Mesothelial cell of epicardium (in vitro differentiated cells): ENCODE measurements around the gene CLDN11. TPM values are rescaled to one million over a fixed set of nuclear protein-coding genes. Genes with fewer than 3 reads are reported as not detected.

Experiments used
- DNase-seq, 2 experiments: peaks; one replicate each; pipeline ENCODE4 v3.0.0; 2021; ENCODE audit warnings: low spot score in 2 of 2; ENCODE audit not compliant: unreplicated experiment in 2 of 2
- H3K27ac Mint-ChIP-seq: 2 replicates; pipeline ENCODE4 v1.8.0; 2021; ENCODE audit warnings: mixed read lengths
- H3K27me3 Mint-ChIP-seq: 2 replicates; pipeline ENCODE4 v1.8.0; 2021; ENCODE audit warnings: low read depth, mixed read lengths
- H3K36me3 Mint-ChIP-seq: 2 replicates; pipeline ENCODE4 v1.8.0; 2021; ENCODE audit warnings: mixed read lengths
- H3K4me1 Mint-ChIP-seq: 2 replicates; pipeline ENCODE4 v1.8.0; 2021; ENCODE audit warnings: mixed read lengths
- H3K4me3 Mint-ChIP-seq: 2 replicates; pipeline ENCODE4 v1.8.0; 2021; ENCODE audit warnings: mild to moderate bottlenecking, moderate library complexity, mixed read lengths
- H3K9me3 Mint-ChIP-seq: 2 replicates; pipeline ENCODE4 v1.8.0; 2021; ENCODE audit warnings: mixed read lengths
- total RNA-seq: library from RNA; stranded (reverse); gene quantifications from 3 replicates; pipeline ENCODE4 v1.2.1, GENCODE V29; 2021
- TF ChIP-seq, protein P1 (sequence below): fragments of 200-600 bp; sonication (generic); IDR thresholded peaks from one replicate; pipeline ENCODE4 v1.5.0; 2021; ENCODE audit warnings: antibody characterized with exemption; ENCODE audit not compliant: unreplicated experiment

CLDN11 gene
- total RNA-seq, 1 donor from 2014 or later, result 168 TPM

DNA sequence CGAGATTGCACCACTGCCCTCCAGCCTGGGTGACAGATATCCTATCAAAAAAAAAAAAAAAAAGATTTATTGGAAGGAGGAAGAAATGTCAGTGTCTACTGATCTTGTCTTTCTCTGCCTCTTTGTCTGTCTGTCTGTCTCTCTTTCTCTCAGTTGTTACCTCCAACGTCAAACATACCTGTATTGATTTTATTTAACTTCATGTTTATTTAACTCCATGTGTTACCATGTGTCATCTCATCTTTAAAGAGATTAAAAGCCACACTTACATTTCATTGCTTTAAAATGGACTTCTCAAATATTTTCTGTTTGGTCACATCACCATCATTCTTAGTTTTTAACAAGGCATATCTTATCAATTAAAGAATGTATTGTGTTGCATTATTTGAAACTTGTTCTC lies 9.4 kb downstream of the CLDN11 start:
- Mint-ChIP-seq H3K4me3 (no peak overlapping the region), H3K27me3 (no peaks in the 10 kb centered on the region), H3K9me3 (no peaks in the 10 kb centered on the region), H3K27ac (peak overlapping the region; percentile 97), H3K4me1 (peaks cover 57% of the 10 kb centered on the region), H3K36me3 (peaks cover 28% of the 10 kb centered on the region)
- TF ChIP-seq, protein P1, sequence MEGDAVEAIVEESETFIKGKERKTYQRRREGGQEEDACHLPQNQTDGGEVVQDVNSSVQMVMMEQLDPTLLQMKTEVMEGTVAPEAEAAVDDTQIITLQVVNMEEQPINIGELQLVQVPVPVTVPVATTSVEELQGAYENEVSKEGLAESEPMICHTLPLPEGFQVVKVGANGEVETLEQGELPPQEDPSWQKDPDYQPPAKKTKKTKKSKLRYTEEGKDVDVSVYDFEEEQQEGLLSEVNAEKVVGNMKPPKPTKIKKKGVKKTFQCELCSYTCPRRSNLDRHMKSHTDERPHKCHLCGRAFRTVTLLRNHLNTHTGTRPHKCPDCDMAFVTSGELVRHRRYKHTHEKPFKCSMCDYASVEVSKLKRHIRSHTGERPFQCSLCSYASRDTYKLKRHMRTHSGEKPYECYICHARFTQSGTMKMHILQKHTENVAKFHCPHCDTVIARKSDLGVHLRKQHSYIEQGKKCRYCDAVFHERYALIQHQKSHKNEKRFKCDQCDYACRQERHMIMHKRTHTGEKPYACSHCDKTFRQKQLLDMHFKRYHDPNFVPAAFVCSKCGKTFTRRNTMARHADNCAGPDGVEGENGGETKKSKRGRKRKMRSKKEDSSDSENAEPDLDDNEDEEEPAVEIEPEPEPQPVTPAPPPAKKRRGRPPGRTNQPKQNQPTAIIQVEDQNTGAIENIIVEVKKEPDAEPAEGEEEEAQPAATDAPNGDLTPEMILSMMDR, result no peak
- DNase-seq, result no peak

DNA sequence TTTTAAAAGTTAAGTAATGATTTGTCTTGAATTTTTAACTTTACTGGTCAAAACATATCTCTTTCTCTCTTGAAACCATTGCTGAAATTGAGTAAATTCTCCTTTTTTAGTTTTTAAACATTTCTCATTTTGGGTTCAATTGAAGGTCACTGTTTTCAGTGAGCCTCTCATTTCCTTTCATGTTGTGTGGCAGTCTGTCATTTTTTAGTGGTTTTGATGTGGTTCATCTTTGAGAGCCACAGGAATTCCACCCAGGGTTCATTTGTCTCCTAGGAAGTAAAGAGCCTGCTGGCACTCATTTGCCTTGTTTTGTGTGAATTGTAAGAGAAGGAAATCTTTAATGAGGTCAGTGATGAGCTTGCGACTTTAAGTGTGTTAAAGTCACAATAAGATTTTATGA lies 10.4 kb downstream of the CLDN11 start:
- peak overlapping the region; percentile 22 for H3K4me3 Mint-ChIP-seq
- H3K36me3 Mint-ChIP-seq, result peaks cover 33% of the 10 kb centered on the region
- no peak for DNase-seq
- H3K27ac Mint-ChIP-seq, result peak overlapping the region; percentile 97
- no peaks in the 10 kb centered on the region for H3K9me3 Mint-ChIP-seq
- TF ChIP-seq, protein P1, result no peak
- no peaks in the 10 kb centered on the region for H3K27me3 Mint-ChIP-seq
- H3K4me1 Mint-ChIP-seq, result peaks cover 52% of the 10 kb centered on the region

DNA sequence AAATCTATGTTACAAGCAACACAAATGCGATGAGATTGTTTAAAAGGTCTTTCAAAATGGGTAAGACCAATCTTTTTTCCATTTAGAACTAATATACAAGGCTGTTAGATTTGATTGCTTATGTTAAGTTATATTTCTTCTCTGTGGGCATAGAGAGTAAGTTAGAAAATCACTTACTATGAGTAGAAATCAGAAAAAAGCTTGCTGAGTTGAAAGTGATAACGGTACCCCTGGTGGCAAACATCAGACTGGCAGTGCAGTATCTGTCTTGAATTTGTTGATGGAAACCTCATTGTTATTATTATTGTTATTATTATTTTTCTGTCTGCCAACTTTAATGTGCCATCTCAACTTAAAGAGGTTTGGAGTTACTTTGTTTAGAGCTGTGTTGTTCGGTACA lies 12.4 kb downstream of the CLDN11 start:
- DNase-seq, result no peak
- no peaks in the 10 kb centered on the region for H3K9me3 Mint-ChIP-seq
- H3K36me3 Mint-ChIP-seq, result peaks cover 37% of the 10 kb centered on the region
- peaks cover 32% of the 10 kb centered on the region for H3K4me1 Mint-ChIP-seq
- no peak overlapping the region for H3K4me3 Mint-ChIP-seq
- peak overlapping the region; percentile 97 for H3K27ac Mint-ChIP-seq
- TF ChIP-seq, protein P1, result no peak
- H3K27me3 Mint-ChIP-seq, result no peaks in the 10 kb centered on the region

DNA sequence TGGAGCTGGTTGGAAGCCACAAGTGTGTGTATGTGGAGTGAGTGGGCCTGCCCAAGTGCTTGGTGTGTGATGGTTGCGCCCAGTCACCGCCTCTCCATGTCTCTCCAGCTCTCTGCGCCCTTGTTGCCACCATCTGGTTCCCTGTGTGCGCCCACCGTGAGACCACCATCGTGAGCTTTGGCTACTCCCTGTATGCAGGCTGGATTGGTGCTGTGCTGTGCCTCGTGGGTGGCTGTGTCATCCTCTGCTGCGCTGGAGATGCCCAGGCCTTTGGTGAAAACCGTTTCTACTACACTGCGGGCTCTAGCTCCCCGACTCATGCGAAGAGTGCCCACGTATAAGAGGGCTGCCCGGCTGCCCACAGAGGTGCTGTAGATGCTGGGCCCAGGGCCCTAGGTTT lies 13.7 kb downstream of the CLDN11 start:
- Mint-ChIP-seq H3K27ac (no peak overlapping the region), H3K4me3 (no peak overlapping the region), H3K27me3 (no peaks in the 10 kb centered on the region), H3K36me3 (peaks cover 37% of the 10 kb centered on the region), H3K9me3 (no peaks in the 10 kb centered on the region), H3K4me1 (peaks cover 38% of the 10 kb centered on the region)
- TF ChIP-seq, protein P1, result no peak
- DNase-seq, result no peak

DNA sequence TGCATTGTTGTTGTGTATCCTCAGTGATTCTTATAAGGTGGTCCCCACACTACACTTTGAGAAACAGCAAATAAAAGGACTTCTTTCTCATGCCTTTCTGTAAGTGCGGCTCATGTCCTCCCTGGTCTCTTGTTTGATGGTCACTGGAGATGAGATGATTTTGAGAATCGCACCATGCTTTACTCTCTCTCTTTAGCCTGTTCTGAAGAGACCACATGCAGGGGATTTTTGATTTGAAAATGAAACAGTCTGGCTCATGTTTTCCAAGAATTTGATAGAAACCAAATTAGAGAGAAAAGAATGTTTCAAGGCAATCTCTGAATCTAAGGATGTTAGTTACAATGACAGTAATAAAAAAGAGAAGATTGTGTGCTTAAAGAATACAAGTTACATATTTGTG lies 18.0 kb downstream of the CLDN11 start:
- peaks cover 3% of the 10 kb centered on the region for H3K9me3 Mint-ChIP-seq
- no peaks in the 10 kb centered on the region for H3K27me3 Mint-ChIP-seq
- peak overlapping the region; percentile 54 for H3K27ac Mint-ChIP-seq

More for the DNA sequence above, 18.0 kb downstream of the CLDN11 start:
- peaks cover 31% of the 10 kb centered on the region for H3K36me3 Mint-ChIP-seq
- no peak overlapping the region for H3K4me3 Mint-ChIP-seq
- H3K4me1 Mint-ChIP-seq, result peaks cover 23% of the 10 kb centered on the region
- DNase-seq, result no peak
- TF ChIP-seq, protein P1, result no peak
